ENCODE data around the gene LCE2A. TPM values are rescaled to one million over a fixed set of nuclear protein-coding genes. Genes with fewer than 3 reads are reported as not detected.

The LCE2A gene
- total and polyA plus RNA-seq, 2 donors (not counting 1 experiment from before 2014, with no cell fraction given) = 0.33 to 8.1 TPM

DNA sequence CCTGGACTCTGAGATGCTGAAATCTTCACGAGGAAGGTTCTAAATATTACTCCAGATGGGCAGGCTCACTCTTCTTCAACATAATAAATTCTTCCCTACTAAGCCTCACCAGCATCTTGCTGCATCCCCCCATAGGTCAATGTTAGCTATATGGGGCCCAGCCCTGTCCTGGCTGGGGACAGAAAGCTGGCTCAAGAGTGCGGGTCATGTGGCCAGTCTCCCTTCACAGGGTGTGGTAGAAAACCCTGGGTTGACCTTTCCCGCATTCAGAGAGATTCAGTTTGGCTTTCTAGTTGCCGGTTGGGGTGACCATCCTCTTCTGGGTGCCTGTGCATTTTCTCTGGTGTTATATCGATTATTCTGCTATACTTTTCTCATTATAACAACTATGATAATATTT, 39.9 kb downstream of the LCE2A start:
- TF ChIP-seq, protein P1, sequence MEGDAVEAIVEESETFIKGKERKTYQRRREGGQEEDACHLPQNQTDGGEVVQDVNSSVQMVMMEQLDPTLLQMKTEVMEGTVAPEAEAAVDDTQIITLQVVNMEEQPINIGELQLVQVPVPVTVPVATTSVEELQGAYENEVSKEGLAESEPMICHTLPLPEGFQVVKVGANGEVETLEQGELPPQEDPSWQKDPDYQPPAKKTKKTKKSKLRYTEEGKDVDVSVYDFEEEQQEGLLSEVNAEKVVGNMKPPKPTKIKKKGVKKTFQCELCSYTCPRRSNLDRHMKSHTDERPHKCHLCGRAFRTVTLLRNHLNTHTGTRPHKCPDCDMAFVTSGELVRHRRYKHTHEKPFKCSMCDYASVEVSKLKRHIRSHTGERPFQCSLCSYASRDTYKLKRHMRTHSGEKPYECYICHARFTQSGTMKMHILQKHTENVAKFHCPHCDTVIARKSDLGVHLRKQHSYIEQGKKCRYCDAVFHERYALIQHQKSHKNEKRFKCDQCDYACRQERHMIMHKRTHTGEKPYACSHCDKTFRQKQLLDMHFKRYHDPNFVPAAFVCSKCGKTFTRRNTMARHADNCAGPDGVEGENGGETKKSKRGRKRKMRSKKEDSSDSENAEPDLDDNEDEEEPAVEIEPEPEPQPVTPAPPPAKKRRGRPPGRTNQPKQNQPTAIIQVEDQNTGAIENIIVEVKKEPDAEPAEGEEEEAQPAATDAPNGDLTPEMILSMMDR (conservative IDR thresholded peaks at IDR 0.05 in 1 of 2, IDR thresholded peaks at IDR 0.05 in 1 of 2; ENCODE audit: low read depth in 1 of 2, low read length in 2 of 2) = no peak
- no peak for TF ChIP-seq EZH2 (IDR thresholded peaks at IDR 0.05; ENCODE audit: low read length, missing control alignments)
- H3K79me2 ChIP-seq (ENCODE audit: control insufficient read depth, insufficient read depth, low read length) = no peaks in the 10 kb centered on the region
- H3K27ac ChIP-seq (ENCODE audit: insufficient read depth, low read length) = no peak overlapping the region
- no peaks in the 10 kb centered on the region for H3K27me3 ChIP-seq (ENCODE audit: control insufficient read depth, insufficient read depth, low read length)
- H4K20me1 ChIP-seq (ENCODE audit: control insufficient read depth, extremely low read depth, insufficient read depth, low read length) = no peaks in the 10 kb centered on the region
- H3K9ac ChIP-seq (ENCODE audit: insufficient read depth, low read length) = no peak overlapping the region
- no peak overlapping the region for H2AFZ ChIP-seq (ENCODE audit: low read length)
- H3K4me1 ChIP-seq (ENCODE audit: control insufficient read depth, extremely low read depth, insufficient read depth, low read length) = peaks cover 4% of the 10 kb centered on the region
- H3K36me3 ChIP-seq (ENCODE audit: control insufficient read depth, insufficient read depth, low read length) = no peaks in the 10 kb centered on the region
- DNase-seq (ENCODE audit: low read depth in 2 of 2) = no peak
- no peaks in the 10 kb centered on the region for H3K9me3 ChIP-seq (ENCODE audit: control insufficient read depth, insufficient read depth, low read depth, low read length)
- no peak overlapping the region for H3K4me2 ChIP-seq (ENCODE audit: extremely low read depth, insufficient read depth, low read length)
- no peak overlapping the region for H3K4me3 ChIP-seq (replicated peaks in 1 of 4; ENCODE audit: control extremely low read depth in 1 of 4, insufficient read depth in 1 of 4, low read depth in 3 of 4, low read length in 4 of 4)

DNA sequence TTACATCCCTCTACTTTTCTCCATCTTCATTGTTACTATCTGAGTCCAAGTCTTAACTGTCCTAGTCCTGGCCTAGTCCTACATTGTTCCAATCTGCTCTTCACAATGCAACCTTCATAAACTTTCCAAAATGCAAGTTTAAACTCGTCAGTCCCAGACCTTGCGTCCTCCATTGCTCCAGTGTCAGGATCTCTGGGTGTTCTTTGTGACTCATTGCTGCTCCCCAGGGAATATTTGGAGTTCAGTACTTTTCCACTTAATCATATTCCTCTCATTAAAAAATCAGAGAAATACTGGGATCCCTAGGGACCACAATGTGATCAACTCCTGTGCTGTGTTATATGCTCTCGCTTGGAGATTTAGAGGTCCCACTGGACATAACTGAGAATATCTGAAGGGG, 41.7 kb downstream of the LCE2A start:
- no peaks in the 10 kb centered on the region for H3K27me3 ChIP-seq (ENCODE audit: control insufficient read depth, insufficient read depth, low read length)

DNA sequence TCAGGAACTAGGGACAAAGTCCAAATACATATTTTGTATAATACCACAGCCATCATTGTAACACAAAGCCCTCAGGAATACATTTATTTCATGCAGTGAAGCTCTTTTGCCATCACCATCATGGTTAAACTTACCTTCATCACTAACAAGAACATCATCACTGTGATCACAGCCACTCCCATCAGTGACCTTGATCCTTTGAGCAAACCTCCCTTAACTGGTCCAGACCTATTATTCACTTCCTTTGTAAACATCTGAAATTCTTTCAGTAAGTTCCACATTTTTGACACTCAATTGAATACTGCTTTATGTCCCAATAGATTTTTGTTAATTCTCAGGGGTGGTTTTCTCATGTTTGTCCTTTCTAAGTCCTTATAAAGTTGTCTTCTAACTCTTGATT, 43.5 kb downstream of the LCE2A start:
- peaks cover 21% of the 10 kb centered on the region for H3K4me1 ChIP-seq (ENCODE audit: control insufficient read depth, extremely low read depth, insufficient read depth, low read length)

More for the DNA sequence above, 41.7 kb downstream of the LCE2A start:
- no peak overlapping the region for H3K4me3 ChIP-seq (replicated peaks in 1 of 4; ENCODE audit: control extremely low read depth in 1 of 4, insufficient read depth in 1 of 4, low read depth in 3 of 4, low read length in 4 of 4)
- H3K36me3 ChIP-seq (ENCODE audit: control insufficient read depth, insufficient read depth, low read length) = no peaks in the 10 kb centered on the region
- H3K4me1 ChIP-seq (ENCODE audit: control insufficient read depth, extremely low read depth, insufficient read depth, low read length) = peaks cover 15% of the 10 kb centered on the region
- no peak overlapping the region for H3K9ac ChIP-seq (ENCODE audit: insufficient read depth, low read length)
- H3K9me3 ChIP-seq (ENCODE audit: control insufficient read depth, insufficient read depth, low read depth, low read length) = no peaks in the 10 kb centered on the region
- TF ChIP-seq, protein P1 (conservative IDR thresholded peaks at IDR 0.05 in 1 of 2, IDR thresholded peaks at IDR 0.05 in 1 of 2; ENCODE audit: low read depth in 1 of 2, low read length in 2 of 2) = no peak
- no peak for TF ChIP-seq EZH2 (IDR thresholded peaks at IDR 0.05; ENCODE audit: low read length, missing control alignments)
- no peaks in the 10 kb centered on the region for H4K20me1 ChIP-seq (ENCODE audit: control insufficient read depth, extremely low read depth, insufficient read depth, low read length)
- DNase-seq (ENCODE audit: low read depth in 2 of 2) = no peak
- H2AFZ ChIP-seq (ENCODE audit: low read length) = no peak overlapping the region
- H3K79me2 ChIP-seq (ENCODE audit: control insufficient read depth, insufficient read depth, low read length) = no peaks in the 10 kb centered on the region
- H3K27ac ChIP-seq (ENCODE audit: insufficient read depth, low read length) = no peak overlapping the region
- no peak overlapping the region for H3K4me2 ChIP-seq (ENCODE audit: extremely low read depth, insufficient read depth, low read length)

More for the DNA sequence above, 43.5 kb downstream of the LCE2A start:
- no peak overlapping the region for H3K4me2 ChIP-seq (ENCODE audit: extremely low read depth, insufficient read depth, low read length)
- no peak overlapping the region for H3K27ac ChIP-seq (ENCODE audit: insufficient read depth, low read length)
- no peak for DNase-seq (ENCODE audit: low read depth in 2 of 2)
- H3K4me3 ChIP-seq (replicated peaks in 1 of 4; ENCODE audit: control extremely low read depth in 1 of 4, insufficient read depth in 1 of 4, low read depth in 3 of 4, low read length in 4 of 4) = no peak overlapping the region
- no peaks in the 10 kb centered on the region for H4K20me1 ChIP-seq (ENCODE audit: control insufficient read depth, extremely low read depth, insufficient read depth, low read length)
- H3K27me3 ChIP-seq (ENCODE audit: control insufficient read depth, insufficient read depth, low read length) = no peaks in the 10 kb centered on the region
- H3K79me2 ChIP-seq (ENCODE audit: control insufficient read depth, insufficient read depth, low read length) = no peaks in the 10 kb centered on the region
- no peaks in the 10 kb centered on the region for H3K9me3 ChIP-seq (ENCODE audit: control insufficient read depth, insufficient read depth, low read depth, low read length)
- H3K36me3 ChIP-seq (ENCODE audit: control insufficient read depth, insufficient read depth, low read length) = no peaks in the 10 kb centered on the region
- no peak for TF ChIP-seq EZH2 (IDR thresholded peaks at IDR 0.05; ENCODE audit: low read length, missing control alignments)
- TF ChIP-seq, protein P1 (conservative IDR thresholded peaks at IDR 0.05 in 1 of 2, IDR thresholded peaks at IDR 0.05 in 1 of 2; ENCODE audit: low read depth in 1 of 2, low read length in 2 of 2) = no peak
- no peak overlapping the region for H3K9ac ChIP-seq (ENCODE audit: insufficient read depth, low read length)
- no peak overlapping the region for H2AFZ ChIP-seq (ENCODE audit: low read length)

All from fibroblast of lung (primary cell).